HG03439 (cell line): Measurements from ENCODE around the gene PXMP4.

Experiments
- ATAC-seq: cut with Tn5 transposase; IDR thresholded peaks from one replicate; pipeline ENCODE4 v1.9.1; 2021; ENCODE audit warnings: mild to moderate bottlenecking, moderate library complexity; ENCODE audit not compliant: unreplicated experiment

The PXMP4 gene

DNA sequence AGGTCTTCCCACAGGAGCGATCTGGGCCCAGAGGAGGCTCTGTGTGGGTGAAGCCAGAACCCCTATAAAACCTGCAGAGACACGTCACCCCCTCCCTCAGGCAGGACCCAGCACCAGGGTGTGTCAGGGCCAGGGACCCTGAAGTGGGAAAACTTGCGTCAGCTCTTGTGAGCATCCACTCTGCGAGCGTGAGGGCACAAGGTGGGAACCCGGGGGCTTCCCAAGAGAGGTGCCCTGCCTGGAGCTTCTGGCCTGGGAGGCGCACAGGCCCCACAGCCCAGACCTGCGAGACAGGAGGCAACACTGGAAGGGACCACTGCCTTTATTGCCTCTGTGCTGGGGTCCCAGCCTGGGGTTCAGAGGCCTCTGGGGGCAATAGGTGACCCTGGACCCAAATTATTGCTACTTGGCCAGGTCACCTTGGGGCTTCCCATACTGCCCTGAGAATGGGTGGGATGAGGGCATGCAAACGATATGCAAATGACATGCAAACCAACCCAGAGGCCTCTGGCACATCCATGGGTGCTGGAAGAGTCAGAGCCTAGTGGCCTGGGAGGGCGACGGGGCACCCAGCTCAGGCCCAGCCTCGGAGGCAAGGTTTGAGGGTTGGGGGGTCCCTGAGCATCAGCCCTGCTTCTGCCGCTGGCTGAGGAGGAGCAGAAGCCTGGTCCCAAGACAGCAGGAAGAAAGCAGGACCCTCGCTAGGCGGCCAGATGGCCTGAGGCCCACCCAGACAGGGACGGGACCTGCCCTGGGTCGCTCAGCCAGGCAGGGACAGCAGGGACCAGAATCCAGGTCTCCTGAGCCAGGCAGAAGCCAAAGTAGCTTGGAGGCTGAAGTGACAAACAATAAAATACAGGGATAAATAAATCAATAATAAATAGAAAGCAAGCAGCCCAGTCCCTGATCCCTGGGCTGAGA, 63.1 kb downstream of the PXMP4 start:
- no peak for ATAC-seq

DNA sequence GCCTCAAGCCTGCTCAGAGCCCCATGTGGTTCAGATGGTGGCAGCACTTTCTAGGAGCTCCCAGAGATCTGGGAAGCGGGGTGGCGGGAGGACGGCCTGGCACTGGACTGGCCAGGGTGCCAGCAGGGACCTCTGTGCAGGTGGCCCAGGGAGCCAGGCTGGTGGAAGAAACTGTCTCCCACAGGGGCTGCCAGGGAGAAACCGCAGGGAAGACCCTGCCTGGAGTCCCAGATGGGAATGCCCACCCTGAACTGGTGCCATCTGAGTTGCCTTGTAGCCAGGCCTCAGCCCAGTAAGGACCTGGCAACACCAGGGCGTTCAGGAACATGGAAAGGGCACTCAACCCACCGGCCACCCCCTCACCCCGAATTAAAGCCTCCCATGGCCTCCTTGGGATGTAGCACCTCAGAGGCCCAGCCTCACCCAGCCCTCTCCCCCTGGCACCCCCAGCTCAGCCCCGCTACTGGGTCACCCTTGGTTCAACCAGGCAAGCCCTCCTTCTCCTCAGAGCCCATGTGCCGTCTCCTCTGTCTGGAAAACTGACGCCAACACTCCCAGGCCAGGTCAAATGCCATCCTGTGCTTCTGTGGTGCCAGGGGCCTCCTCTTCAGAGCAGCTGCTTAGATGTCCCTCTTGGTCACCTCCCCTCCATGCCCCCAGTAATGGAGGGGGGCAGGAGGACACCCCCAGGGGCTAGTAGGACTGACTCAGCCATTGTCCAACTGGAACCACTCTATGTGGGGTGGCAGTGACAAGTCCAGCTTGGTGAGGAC, 63.9 kb downstream of the PXMP4 start:
- no peak for ATAC-seq

DNA sequence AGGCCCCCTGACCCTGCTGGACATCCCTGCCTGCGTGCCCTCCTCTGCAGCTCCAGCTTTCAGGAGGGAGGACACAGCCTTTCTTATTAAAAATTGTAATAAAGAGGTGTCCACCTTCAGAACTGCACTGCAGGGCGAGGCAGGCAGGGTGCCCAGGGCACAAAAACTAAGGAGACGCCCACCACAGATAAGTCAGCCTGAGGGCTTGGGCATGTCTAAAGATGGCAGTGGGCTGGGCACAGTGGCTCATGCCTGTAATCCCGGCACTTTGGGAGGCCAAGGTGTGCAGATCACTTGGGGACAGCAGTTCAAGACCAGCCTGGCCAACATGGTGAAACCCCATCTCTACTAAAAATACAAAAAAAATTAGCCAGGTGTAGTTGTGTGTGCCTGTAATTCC, 64.9 kb downstream of the PXMP4 start:
- no peak for ATAC-seq

DNA sequence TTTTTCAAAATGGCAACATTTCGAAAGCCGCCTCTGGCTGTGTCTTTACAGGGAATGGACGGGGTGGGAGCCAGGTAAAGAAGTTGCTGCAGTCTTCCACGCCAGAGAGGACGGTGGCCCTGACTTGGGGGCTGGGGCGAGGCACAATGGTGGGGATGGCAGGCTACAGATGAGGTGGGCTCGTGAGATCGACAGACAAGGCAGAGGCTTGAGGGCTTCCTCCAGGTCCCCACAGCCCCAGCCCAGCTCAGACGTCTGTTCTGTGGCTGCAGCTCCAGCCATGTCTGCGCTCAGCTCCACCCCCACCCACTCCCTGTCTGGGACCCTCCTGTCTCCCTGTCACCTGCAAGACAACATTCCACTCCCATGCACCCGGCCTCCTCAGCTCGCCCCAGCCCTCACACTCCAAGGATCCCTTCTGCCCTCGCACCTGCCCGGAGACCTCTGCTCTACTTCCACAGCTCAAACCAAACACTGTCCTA, 65.4 kb downstream of the PXMP4 start:
- no peak for ATAC-seq

DNA sequence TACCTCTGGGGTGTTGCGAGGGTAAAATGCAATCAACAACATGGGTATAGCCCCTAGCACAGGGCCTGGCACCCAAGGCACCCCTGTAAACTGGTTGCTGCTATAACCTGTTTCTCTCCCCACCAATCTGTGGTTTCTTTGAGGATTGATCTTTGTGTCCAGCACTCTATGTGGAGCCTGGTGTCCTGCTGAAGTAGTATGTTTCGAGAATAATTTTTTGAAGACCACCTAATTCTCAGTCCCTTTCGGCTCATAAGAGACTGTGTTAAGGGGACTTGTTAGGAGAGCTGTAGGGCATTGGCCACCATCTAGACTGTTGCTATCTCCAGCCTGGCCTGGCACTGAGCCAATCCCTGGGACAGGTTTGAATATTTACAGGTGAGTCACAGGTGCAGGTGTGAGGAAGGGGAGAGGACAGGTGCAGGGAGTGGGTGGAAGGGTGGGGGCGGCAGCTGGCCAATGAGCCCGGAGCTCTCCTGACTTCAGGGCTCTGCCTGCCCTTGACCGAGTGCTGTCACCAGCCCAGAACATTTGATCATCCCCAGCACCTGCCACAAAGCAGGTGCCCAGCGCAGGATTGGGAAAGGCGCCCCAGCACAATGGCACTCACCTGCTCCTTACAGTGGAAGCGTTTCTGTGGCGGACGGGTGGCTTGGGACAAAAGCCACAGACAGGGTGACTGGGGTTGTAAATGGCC, 66.1 kb downstream of the PXMP4 start:
- no peak for ATAC-seq

DNA sequence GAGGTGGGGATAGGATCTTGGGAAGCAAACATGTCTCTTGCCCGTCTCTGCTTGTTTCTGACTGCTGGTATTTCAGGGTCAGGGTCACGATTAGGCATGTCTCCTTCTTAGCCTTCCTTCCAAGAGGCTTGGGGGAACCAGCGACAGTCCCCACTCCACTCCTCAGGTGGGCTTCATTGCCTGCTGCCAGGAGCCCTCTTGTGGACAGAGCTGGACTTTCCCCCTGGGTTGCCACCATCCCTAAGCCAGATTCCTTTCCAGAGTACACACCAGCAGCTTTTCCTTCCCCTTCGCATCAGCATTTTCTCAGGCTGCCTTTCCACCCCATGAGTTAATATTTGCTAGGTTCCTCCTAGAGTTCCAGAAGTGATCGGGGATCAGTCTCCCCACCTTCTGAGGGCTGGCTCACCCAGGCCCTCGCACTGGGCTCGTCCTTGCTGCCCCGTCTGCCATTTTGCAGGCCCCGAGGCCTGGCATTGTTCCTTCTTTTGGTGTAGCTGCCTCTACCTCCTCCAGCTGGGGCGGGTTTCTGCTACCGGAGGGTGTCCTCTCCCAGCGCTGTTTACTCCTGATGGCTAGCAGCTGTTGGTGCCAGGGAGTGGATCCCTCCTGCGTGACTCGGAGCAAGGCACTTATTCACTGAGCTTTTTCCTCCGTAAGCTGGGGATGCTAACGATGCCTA, 66.8 kb downstream of the PXMP4 start:
- no peak for ATAC-seq
